ENCODE results near the gene CDKAL1. TPM values are rescaled to one million over a fixed set of nuclear protein-coding genes. Genes with fewer than 3 reads are reported as not detected.
A peak's percentile ranks its signal among the peaks of the same experiment; 100 is the strongest.

Gene CDKAL1
- total and polyA plus RNA-seq, 2 of the 13 experiments (the other 11 are each of a cell fraction or from before 2014, with no cell fraction given): 9.5 to 27.7 TPM

GRCh38 chr6:21003780-21004541 lies 469.7 kb downstream of the CDKAL1 start (continued):
- TF ChIP-seq GPN1 (CRISPR knock-in tag; IDR thresholded peaks at IDR 0.05; ENCODE audit: borderline replicate concordance) (no peak), IKZF1 (IDR thresholded peaks at IDR 0.05) (no peak), NR2F6 (IDR thresholded peaks at IDR 0.05) (peak; percentile 76), NR2F6 (CRISPR knock-in tag; IDR thresholded peaks at IDR 0.05) (peak; percentile 66), ZNF552 (CRISPR knock-in tag; IDR thresholded peaks at IDR 0.05; ENCODE audit: borderline replicate concordance) (no peak), ZBTB7A (CRISPR knock-in tag; IDR thresholded peaks at IDR 0.05) (no peak), ZNF326 (CRISPR knock-in tag; IDR thresholded peaks at IDR 0.05; ENCODE audit: borderline replicate concordance) (no peak), ZNF530 (CRISPR knock-in tag; IDR thresholded peaks at IDR 0.05; ENCODE audit: low read depth) (no peak), ZBTB33 (CRISPR knock-in tag; IDR thresholded peaks at IDR 0.05) (no peak), ZNF687 (CRISPR knock-in tag; IDR thresholded peaks at IDR 0.05) (no peak), ELF1 (CRISPR knock-in tag; IDR thresholded peaks at IDR 0.05) (peak; percentile 55; the same call in 1 of the 2 replicates), ZNF609 (CRISPR knock-in tag; IDR thresholded peaks at IDR 0.05; ENCODE audit: borderline replicate concordance) (peak; percentile 89), ZNF605 (CRISPR knock-in tag; IDR thresholded peaks at IDR 0.05) (no peak), HDAC1 (CRISPR knock-in tag; IDR thresholded peaks at IDR 0.05) (peak; percentile 87), ZNF44 (CRISPR knock-in tag; IDR thresholded peaks at IDR 0.05) (no peak), EP300 (IDR thresholded peaks at IDR 0.05; ENCODE audit: low read depth in 2 of 2, low read length in 2 of 2) (peak; percentile 92 to 99; a peak in 3 of 4 replicates), EP300 (CRISPR knock-in tag; IDR thresholded peaks at IDR 0.05; ENCODE audit: borderline replicate concordance) (peak; percentile 98), ZNF12 (CRISPR knock-in tag; IDR thresholded peaks at IDR 0.05) (peak; percentile 83; the same call in 1 of the 2 replicates), NR2C2 (CRISPR knock-in tag; IDR thresholded peaks at IDR 0.05; ENCODE audit: borderline replicate concordance) (no peak), KDM2A (CRISPR knock-in tag; IDR thresholded peaks at IDR 0.05; ENCODE audit: borderline replicate concordance, low read depth) (no peak)
